GM23338 (cell line): ENCODE measurements around the gene GGT7. TPM values are rescaled to one million over a fixed set of nuclear protein-coding genes. Genes with fewer than 3 reads are reported as not detected.

Experiments used
- ATAC-seq: fragments of 200-7000 bp; cut with Tn5 transposase; 3 replicates; pipeline ENCODE4 v1.9.1; 2020
- DNase-seq: peaks from one replicate; pipeline ENCODE4 v3.0.0-alpha.2; 2015; ENCODE audit warnings: low spot score
- H2AFZ ChIP-seq: fragments of 200-600 bp; sonication (generic); 2 replicates; pipeline ENCODE4 v1.8.0; 2016; ENCODE audit warnings: antibody characterized with exemption, mild to moderate bottlenecking, moderate library complexity
- H3F3A ChIP-seq: fragments of 200-600 bp; sonication (generic); replicated peaks from 2 replicates; pipeline ENCODE4 v1.8.0; 2017; ENCODE audit warnings: antibody characterized with exemption, mixed run types, low read depth
- H3K27ac ChIP-seq: fragments of 200-600 bp; sonication (generic); 2 replicates; pipeline ENCODE4 v1.6.1; 2016; ENCODE audit warnings: low read depth
- H3K27me3 ChIP-seq: fragments of 200-600 bp; sonication (generic); 2 replicates; pipeline ENCODE4 v1.8.0; 2016; ENCODE audit warnings: mild to moderate bottlenecking, mixed run types, moderate library complexity; ENCODE audit not compliant: insufficient read depth
- H3K36me3 ChIP-seq: fragments of 200-600 bp; sonication (generic); 2 replicates; pipeline ENCODE4 v1.8.0; 2016; ENCODE audit warnings: mild to moderate bottlenecking; ENCODE audit not compliant: insufficient read depth
- H3K4me1 ChIP-seq: fragments of 200-600 bp; sonication (generic); 2 replicates; pipeline ENCODE4 v1.8.0; 2016; ENCODE audit warnings: mild to moderate bottlenecking, moderate library complexity; ENCODE audit not compliant: insufficient read depth
- H3K4me2 ChIP-seq: fragments of 200-600 bp; sonication (generic); 2 replicates; pipeline ENCODE4 v1.7.1; 2017; ENCODE audit warnings: mixed run types
- H3K4me3 ChIP-seq: fragments of 200-600 bp; sonication (generic); 2 replicates; pipeline ENCODE4 v1.6.1; 2016; ENCODE audit warnings: mixed run types
- H3K79me2 ChIP-seq: fragments of 200-600 bp; sonication (generic); replicated peaks from 2 replicates; pipeline ENCODE4 v1.8.0; 2017; ENCODE audit warnings: mild to moderate bottlenecking; ENCODE audit not compliant: insufficient read depth
- H3K9me2 ChIP-seq: fragments of 200-600 bp; sonication (generic); 2 replicates; pipeline ENCODE4 v1.8.0; 2017; ENCODE audit not compliant: insufficient read depth
- H4K20me1 ChIP-seq: fragments of 200-600 bp; sonication (generic); replicated peaks from 2 replicates; pipeline ENCODE4 v1.8.0; 2017; ENCODE audit warnings: mild to moderate bottlenecking; ENCODE audit not compliant: insufficient read depth
- H3K27ac Mint-ChIP-seq: 2 replicates; pipeline ENCODE4 v1.8.0; 2020; ENCODE audit warnings: inconsistent platforms, mild to moderate bottlenecking, moderate library complexity, mixed read lengths
- H3K27me3 Mint-ChIP-seq: 3 replicates; pipeline ENCODE4 v1.8.0; 2022; ENCODE audit warnings: low read depth, mild to moderate bottlenecking, moderate library complexity, mixed read lengths, inconsistent platforms; ENCODE audit not compliant: insufficient read depth, poor library complexity
- H3K36me3 Mint-ChIP-seq: 3 replicates; pipeline ENCODE4 v1.8.0; 2021; ENCODE audit warnings: low read depth, mild to moderate bottlenecking, inconsistent platforms, moderate library complexity, mixed read lengths
- H3K4me1 Mint-ChIP-seq: 3 replicates; pipeline ENCODE4 v1.8.0; 2020; ENCODE audit warnings: mild to moderate bottlenecking, inconsistent platforms, mixed read lengths
- H3K4me3 Mint-ChIP-seq: 3 replicates; pipeline ENCODE4 v1.8.0; 2021; ENCODE audit warnings: moderate library complexity, mild to moderate bottlenecking, inconsistent platforms, mixed read lengths
- H3K9me3 Mint-ChIP-seq: 3 replicates; pipeline ENCODE4 v1.8.0; 2020; ENCODE audit warnings: moderate library complexity, mild to moderate bottlenecking, inconsistent platforms, mixed read lengths
- CREB1 ChIP-seq: fragments of 250-450 bp; sonication (Bioruptor Pico); IDR thresholded peaks from 2 replicates; pipeline ENCODE4 v1.5.0; 2020; ENCODE audit warnings: low read depth, mild to moderate bottlenecking, moderate library complexity
- CTCF ChIP-seq, 2 experiments: fragments of 200-600 bp in 1 of 2; sonication (generic) in 1 of 2; conservative IDR thresholded peaks; 2 replicates each; pipeline versions ENCODE4 v1.5.1 to v1.6.1; 2016 to 2017; ENCODE audit warnings: antibody characterized with exemption in 2 of 2, low read depth in 2 of 2, mild to moderate bottlenecking in 2 of 2, moderate library complexity in 1 of 2
- ETS1 ChIP-seq: IDR thresholded peaks from 2 replicates; pipeline ENCODE4 v1.6.1; 2016; ENCODE audit warnings: antibody characterized with exemption
- EZH2 ChIP-seq: fragments of 200-600 bp; sonication (generic); IDR thresholded peaks from one replicate; pipeline ENCODE4 v1.8.0; 2017; ENCODE audit warnings: antibody characterized with exemption, mild to moderate bottlenecking, low read depth; ENCODE audit not compliant: unreplicated experiment
- EZH2phosphoT487 ChIP-seq: fragments of 200-600 bp; sonication (generic); IDR thresholded peaks from one replicate; pipeline ENCODE4 v1.8.1; 2018; ENCODE audit warnings: antibody characterized with exemption; ENCODE audit not compliant: unreplicated experiment
- JUNB ChIP-seq: IDR thresholded peaks from one replicate; pipeline ENCODE4 v1.6.1; 2016; ENCODE audit warnings: antibody characterized with exemption; ENCODE audit not compliant: unreplicated experiment
- NANOG ChIP-seq: IDR thresholded peaks from 2 replicates; pipeline ENCODE4 v1.6.1; 2016; ENCODE audit warnings: antibody characterized with exemption, borderline replicate concordance
- POLR2AphosphoS5 ChIP-seq: IDR thresholded peaks from 2 replicates; pipeline ENCODE4 v1.6.1; 2016; ENCODE audit warnings: antibody characterized with exemption, low read depth
- REST ChIP-seq: IDR thresholded peaks from one replicate; pipeline ENCODE4 v1.6.1; 2018; ENCODE audit warnings: antibody characterized with exemption; ENCODE audit not compliant: unreplicated experiment
- STAT1 ChIP-seq: IDR thresholded peaks from one replicate; pipeline ENCODE4 v1.6.1; 2016; ENCODE audit warnings: antibody characterized with exemption; ENCODE audit not compliant: unreplicated experiment
- ZNF114 ChIP-seq: fragments of 250-450 bp; sonication (Bioruptor Pico); IDR thresholded peaks from 2 replicates; pipeline ENCODE4 v1.5.0; 2020; ENCODE audit warnings: mild to moderate bottlenecking, moderate library complexity
- ZNF331 ChIP-seq: fragments of 250-450 bp; sonication (Bioruptor Pico); IDR thresholded peaks from 2 replicates; pipeline ENCODE4 v1.5.0; 2020; ENCODE audit warnings: low read depth, mild to moderate bottlenecking, moderate library complexity
- polyA plus RNA-seq: library from polyadenylated mRNA; unstranded; fragments of >200 nt; fragmentation: Nextera tagmentation; extraction: Ambion mirVana; gene quantifications from 2 replicates; pipeline ENCODE4 v1.2.1, GENCODE V29; 2016
- total RNA-seq: library from RNA; depleted of rRNA; stranded (reverse); fragments of >200 nt; shearing (Covaris generic); gene quantifications from 2 replicates; pipeline ENCODE4 v1.2.3, GENCODE V29; 2014
- TF ChIP-seq, protein P1 (sequence below): fragments of 250-450 bp; sonication (Bioruptor Pico); IDR thresholded peaks from 2 replicates; pipeline ENCODE4 v1.5.0; 2020; ENCODE audit warnings: mild to moderate bottlenecking, moderate library complexity

GGT7 gene
- total and polyA plus RNA-seq, 2 experiments from 2014 or later: 23.6 to 24.6 TPM

GRCh38 chr20:34881689-34882088 is 9.0 kb upstream of the GGT7 start:
- TF ChIP-seq, protein P1, sequence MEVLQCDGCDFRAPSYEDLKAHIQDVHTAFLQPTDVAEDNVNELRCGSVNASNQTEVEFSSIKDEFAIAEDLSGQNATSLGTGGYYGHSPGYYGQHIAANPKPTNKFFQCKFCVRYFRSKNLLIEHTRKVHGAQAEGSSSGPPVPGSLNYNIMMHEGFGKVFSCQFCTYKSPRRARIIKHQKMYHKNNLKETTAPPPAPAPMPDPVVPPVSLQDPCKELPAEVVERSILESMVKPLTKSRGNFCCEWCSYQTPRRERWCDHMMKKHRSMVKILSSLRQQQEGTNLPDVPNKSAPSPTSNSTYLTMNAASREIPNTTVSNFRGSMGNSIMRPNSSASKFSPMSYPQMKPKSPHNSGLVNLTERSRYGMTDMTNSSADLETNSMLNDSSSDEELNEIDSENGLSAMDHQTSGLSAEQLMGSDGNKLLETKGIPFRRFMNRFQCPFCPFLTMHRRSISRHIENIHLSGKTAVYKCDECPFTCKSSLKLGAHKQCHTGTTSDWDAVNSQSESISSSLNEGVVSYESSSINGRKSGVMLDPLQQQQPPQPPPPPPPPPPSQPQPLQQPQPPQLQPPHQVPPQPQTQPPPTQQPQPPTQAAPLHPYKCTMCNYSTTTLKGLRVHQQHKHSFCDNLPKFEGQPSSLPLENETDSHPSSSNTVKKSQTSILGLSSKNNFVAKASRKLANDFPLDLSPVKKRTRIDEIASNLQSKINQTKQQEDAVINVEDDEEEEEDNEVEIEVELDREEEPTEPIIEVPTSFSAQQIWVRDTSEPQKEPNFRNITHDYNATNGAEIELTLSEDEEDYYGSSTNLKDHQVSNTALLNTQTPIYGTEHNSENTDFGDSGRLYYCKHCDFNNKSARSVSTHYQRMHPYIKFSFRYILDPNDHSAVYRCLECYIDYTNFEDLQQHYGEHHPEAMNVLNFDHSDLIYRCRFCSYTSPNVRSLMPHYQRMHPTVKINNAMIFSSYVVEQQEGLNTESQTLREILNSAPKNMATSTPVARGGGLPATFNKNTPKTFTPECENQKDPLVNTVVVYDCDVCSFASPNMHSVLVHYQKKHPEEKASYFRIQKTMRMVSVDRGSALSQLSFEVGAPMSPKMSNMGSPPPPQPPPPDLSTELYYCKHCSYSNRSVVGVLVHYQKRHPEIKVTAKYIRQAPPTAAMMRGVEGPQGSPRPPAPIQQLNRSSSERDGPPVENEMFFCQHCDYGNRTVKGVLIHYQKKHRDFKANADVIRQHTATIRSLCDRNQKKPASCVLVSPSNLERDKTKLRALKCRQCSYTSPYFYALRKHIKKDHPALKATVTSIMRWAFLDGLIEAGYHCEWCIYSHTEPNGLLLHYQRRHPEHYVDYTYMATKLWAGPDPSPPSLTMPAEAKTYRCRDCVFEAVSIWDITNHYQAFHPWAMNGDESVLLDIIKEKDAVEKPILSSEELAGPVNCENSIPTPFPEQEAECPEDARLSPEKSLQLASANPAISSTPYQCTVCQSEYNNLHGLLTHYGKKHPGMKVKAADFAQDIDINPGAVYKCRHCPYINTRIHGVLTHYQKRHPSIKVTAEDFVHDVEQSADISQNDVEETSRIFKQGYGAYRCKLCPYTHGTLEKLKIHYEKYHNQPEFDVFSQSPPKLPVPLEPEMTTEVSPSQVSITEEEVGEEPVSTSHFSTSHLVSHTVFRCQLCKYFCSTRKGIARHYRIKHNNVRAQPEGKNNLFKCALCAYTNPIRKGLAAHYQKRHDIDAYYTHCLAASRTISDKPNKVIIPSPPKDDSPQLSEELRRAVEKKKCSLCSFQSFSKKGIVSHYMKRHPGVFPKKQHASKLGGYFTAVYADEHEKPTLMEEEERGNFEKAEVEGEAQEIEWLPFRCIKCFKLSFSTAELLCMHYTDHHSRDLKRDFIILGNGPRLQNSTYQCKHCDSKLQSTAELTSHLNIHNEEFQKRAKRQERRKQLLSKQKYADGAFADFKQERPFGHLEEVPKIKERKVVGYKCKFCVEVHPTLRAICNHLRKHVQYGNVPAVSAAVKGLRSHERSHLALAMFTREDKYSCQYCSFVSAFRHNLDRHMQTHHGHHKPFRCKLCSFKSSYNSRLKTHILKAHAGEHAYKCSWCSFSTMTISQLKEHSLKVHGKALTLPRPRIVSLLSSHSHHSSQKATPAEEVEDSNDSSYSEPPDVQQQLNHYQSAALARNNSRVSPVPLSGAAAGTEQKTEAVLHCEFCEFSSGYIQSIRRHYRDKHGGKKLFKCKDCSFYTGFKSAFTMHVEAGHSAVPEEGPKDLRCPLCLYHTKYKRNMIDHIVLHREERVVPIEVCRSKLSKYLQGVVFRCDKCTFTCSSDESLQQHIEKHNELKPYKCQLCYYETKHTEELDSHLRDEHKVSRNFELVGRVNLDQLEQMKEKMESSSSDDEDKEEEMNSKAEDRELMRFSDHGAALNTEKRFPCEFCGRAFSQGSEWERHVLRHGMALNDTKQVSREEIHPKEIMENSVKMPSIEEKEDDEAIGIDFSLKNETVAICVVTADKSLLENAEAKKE (CRISPR knock-in tag): no peak
- no peak for TF ChIP-seq JUNB
- TF ChIP-seq ZNF331 (CRISPR knock-in tag): no peak
- TF ChIP-seq EZH2: no peak
- TF ChIP-seq CTCF (conservative IDR thresholded peaks at IDR 0.05; ENCODE audit: low read depth in 2 of 2): no peak
- TF ChIP-seq REST: no peak
- TF ChIP-seq STAT1: no peak
- no peak for TF ChIP-seq POLR2AphosphoS5
- TF ChIP-seq NANOG: no peak
- TF ChIP-seq ZNF114: no peak
- no peak for TF ChIP-seq EZH2phosphoT487
- no peak for TF ChIP-seq ETS1
- no peak for TF ChIP-seq CREB1 (CRISPR knock-in tag)

More at GRCh38 chr20:34881689-34882088, 9.0 kb upstream of the GGT7 start:
- H3K36me3 Mint-ChIP-seq: no peaks in the 10 kb centered on the region; the same call in 2 of the 3 replicates
- H3K27me3 ChIP-seq: peaks cover 9% of the 10 kb centered on the region
- no peak overlapping the region for H3K4me2 ChIP-seq
- peaks cover 2% of the 10 kb centered on the region for H3K4me1 Mint-ChIP-seq
- H3K27me3 Mint-ChIP-seq: peaks cover 8% of the 10 kb centered on the region
- H4K20me1 ChIP-seq: peaks cover 10% of the 10 kb centered on the region
- H3K9me2 ChIP-seq: no peaks in the 10 kb centered on the region
- H3K4me3 Mint-ChIP-seq: no peak overlapping the region
- H3K27ac Mint-ChIP-seq: no peak overlapping the region
- DNase-seq (no peak), ATAC-seq (no peak)
- no peak overlapping the region for H3K27ac ChIP-seq
- peaks cover 28% of the 10 kb centered on the region for H3K79me2 ChIP-seq
- no peaks in the 10 kb centered on the region for H3F3A ChIP-seq
- H3K4me3 ChIP-seq: no peak overlapping the region
- 0 out of 2 replicates have a peak, but pooled peaks cover 7% of the 10 kb centered on the region for H3K4me1 ChIP-seq
- no peak overlapping the region for H2AFZ ChIP-seq
- H3K9me3 Mint-ChIP-seq: no peaks in the 10 kb centered on the region
- no peaks in the 10 kb centered on the region; the same call in 1 of the 2 replicates for H3K36me3 ChIP-seq
